ENCODE results near the gene C16orf82. TPM values are rescaled to one million over a fixed set of nuclear protein-coding genes. Genes with fewer than 3 reads are reported as not detected.

Gene C16orf82
- total RNA-seq, 8 experiments from 2014 or later: 0.17 to 1.2 (median 0.67) TPM; not detected in 3

- in situ Hi-C loops (cut with MboI; ENCODE audit: low pct_unique_long_range_greater_than_20kb in 2 of 9, low sequenced_read_pairs in 9 of 9, unreplicated experiment in 9 of 9): loop anchor here in 4 of 9 experiments (25.0 kb wide), 2 partner anchors 1275 to 1825 kb away; no protein-coding TSS in a partner anchor
- no peak overlapping the region for H3K27ac ChIP-seq
- peaks cover 0 to 8% of the 10 kb centered on the region in 2 donors for H3K4me1 ChIP-seq (replicated peaks in 1 of 2)
- WGBS, 10 experiments: 20 to 100% (median 78%) methylated on average over 1 to 3 of the region's 4 CpGs; no CpG with 5 or more reads in 2 of the 10 experiments
- H3K4me3 ChIP-seq: no peak overlapping the region
- no peak for ATAC-seq (replicated peaks in 6 of 8)
Observed at GRCh38 chr16:27112093-27112811, 45.5 kb downstream of the C16orf82 start.

GRCh38 chr16:27113341-27113841 lies 46.7 kb downstream of the C16orf82 start:
- WGBS, 10 experiments: 30 to 81% (median 54%) methylated on average over 1 to 8 of the region's 8 CpGs; no CpG with 5 or more reads in 4 of the 10 experiments
- Histone ChIP-seq H3K4me3 (no peak overlapping the region), H3K4me1 (replicated peaks in 1 of 2) (peaks cover 0 to 8% of the 10 kb centered on the region in 2 donors), H3K27ac (no peak overlapping the region)
- in situ Hi-C loops (cut with MboI; ENCODE audit: low pct_unique_long_range_greater_than_20kb in 2 of 9, low sequenced_read_pairs in 9 of 9, unreplicated experiment in 9 of 9): loop anchor here in 4 of 9 experiments (25.0 kb wide), 2 partner anchors 1276 to 1826 kb away; no protein-coding TSS in a partner anchor
- no peak for ATAC-seq (replicated peaks in 6 of 8)

- 0 to 100% (median 54%) methylated on average over 1 to 2 of the region's 2 CpGs; no CpG with 5 or more reads in 2 of the 10 experiments for WGBS, 10 experiments
Observed at GRCh38 chr16:27114006-27114405, 47.3 kb downstream of the C16orf82 start.

GRCh38 chr16:27118526-27118925 lies 51.8 kb downstream of the C16orf82 start:
- in situ Hi-C loops (cut with MboI; ENCODE audit: low pct_unique_long_range_greater_than_20kb in 2 of 9, low sequenced_read_pairs in 9 of 9, unreplicated experiment in 9 of 9): loop anchor here in 4 of 9 experiments (25.0 kb wide), 2 partner anchors 1281 to 1831 kb away; no protein-coding TSS in a partner anchor
- no peak overlapping the region for H3K27ac ChIP-seq
- no peak for ATAC-seq (replicated peaks in 6 of 8)
- H3K4me1 ChIP-seq (replicated peaks in 1 of 2): no peaks in the 10 kb centered on the region
- H3K4me3 ChIP-seq: no peak overlapping the region
- 25 to 100% (median 78%) methylated on average over 2 to 5 of the region's 5 CpGs; no CpG with 5 or more reads in 1 of the 10 experiments for WGBS, 10 experiments

More at GRCh38 chr16:27114006-27114405, 47.3 kb downstream of the C16orf82 start:
- Histone ChIP-seq H3K4me3 (no peak overlapping the region), H3K27ac (no peak overlapping the region), H3K4me1 (replicated peaks in 1 of 2) (peaks cover 0 to 8% of the 10 kb centered on the region in 2 donors)
- ATAC-seq (replicated peaks in 6 of 8): no peak
- in situ Hi-C loops (cut with MboI; ENCODE audit: low pct_unique_long_range_greater_than_20kb in 2 of 9, low sequenced_read_pairs in 9 of 9, unreplicated experiment in 9 of 9): loop anchor here in 4 of 9 experiments (25.0 kb wide), 2 partner anchors 1277 to 1827 kb away; no protein-coding TSS in a partner anchor

Other genes starting within 250 kb of the C16orf82 start
- 1 to 10 TPM; 2.1 to 9.9 (median 4.9) TPM for gene KDM8, start 136.6 kb downstream of the C16orf82 start, total RNA-seq
- gene NSMCE1, start 201.8 kb downstream of the C16orf82 start, total RNA-seq: 10 to 100 TPM; 52.1 to 81.8 (median 59.5) TPM
- 10 to 100 TPM in 2 of 8 experiments, 1 to 10 TPM in 3, under 1 TPM in 3; 0.33 to 14.6 (median 4.3) TPM for gene IL4R, start 247.0 kb downstream of the C16orf82 start, total RNA-seq